Ascending aorta (tissue), 2 donors: ENCODE results near the gene CCDC169. TPM values are rescaled to one million over a fixed set of nuclear protein-coding genes. Genes with fewer than 3 reads are reported as not detected.

Source experiments
- DNase-seq, 2 donors: peaks; one replicate each; pipeline ENCODE4 v3.0.0-alpha.2; 2019; ENCODE audit warnings: low spot score in 2 of 2
- H3K27ac ChIP-seq, 2 donors: fragments of 200-600 bp; sonication (generic); one replicate each; pipeline ENCODE4 v1.5.1; 2016 to 2017; ENCODE audit warnings: mild to moderate bottlenecking in 1 of 2
- H3K27me3 ChIP-seq: fragments of 200-600 bp; sonication (generic); one replicate; pipeline ENCODE4 v1.5.1; 2017
- H3K36me3 ChIP-seq, 2 donors: fragments of 200-600 bp; sonication (generic); one replicate each; pipeline ENCODE4 v1.5.1; 2016
- H3K4me1 ChIP-seq, 2 donors: fragments of 200-600 bp; sonication (generic); one replicate each; pipeline ENCODE4 v1.5.1; 2016 to 2017; ENCODE audit warnings: mild to moderate bottlenecking in 1 of 2
- H3K4me3 ChIP-seq, 2 donors: fragments of 200-600 bp; sonication (generic); one replicate each; pipeline ENCODE4 v1.5.1; 2016 to 2017; ENCODE audit warnings: mild to moderate bottlenecking in 1 of 2
- H3K9me3 ChIP-seq, 2 donors: fragments of 200-600 bp; sonication (generic); one replicate each; pipeline ENCODE4 v1.5.1; 2016
- CTCF ChIP-seq, 3 experiments: fragments of 200-600 bp in 2 of 3; fragments of 450-650 bp in 1 of 3; sonication (generic) in 2 of 3; IDR thresholded peaks; one replicate each; pipeline ENCODE4 v1.5.1; 2016 to 2019; ENCODE audit warnings: antibody characterized with exemption in 3 of 3, mild to moderate bottlenecking in 1 of 3, moderate library complexity in 1 of 3
- intact Hi-C: fragments of 100-400 bp; cut with DNase I; formaldehyde crosslinking; loops from one replicate; pipeline ENCODE4 v1.15.1; 2023
- total RNA-seq: library from RNA; depleted of rRNA; stranded (reverse); fragments of >200 nt; gene quantifications from one replicate; pipeline ENCODE4 v1.1.0, GENCODE V29; 2016

Gene CCDC169
- total RNA-seq, 1 donor from 2014 or later, result 4.7 TPM

DNA sequence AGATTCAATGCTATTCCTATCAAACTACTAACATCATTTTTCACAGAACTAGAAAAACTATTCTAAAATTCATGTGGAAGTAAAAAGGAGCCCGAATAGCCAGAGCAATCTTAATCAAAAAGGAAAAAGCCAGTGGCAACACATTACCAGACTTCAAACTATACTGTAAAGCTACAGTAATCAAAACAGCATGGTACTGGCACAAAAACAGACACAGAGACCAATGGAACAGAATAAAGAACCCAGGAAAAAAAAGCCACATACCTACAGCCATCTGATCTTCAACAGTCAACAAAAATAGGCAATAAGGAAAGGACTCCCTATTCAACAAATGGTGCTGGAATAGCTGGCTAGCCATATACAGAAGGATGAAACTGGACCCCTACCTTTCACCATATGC, 72.9 kb downstream of the CCDC169 start:
- Histone ChIP-seq H3K27ac (no peak overlapping the region), H3K4me3 (no peak overlapping the region), H3K9me3 (peaks cover 0 to 12% of the 10 kb centered on the region in 2 donors), H3K4me1 (no peaks in the 10 kb centered on the region), H3K27me3 (no peaks in the 10 kb centered on the region), H3K36me3 (no peaks in the 10 kb centered on the region)
- intact Hi-C loops, result no loop called here
- no peak for DNase-seq
- no peak for TF ChIP-seq CTCF (IDR thresholded peaks at IDR 0.05)

- Histone ChIP-seq H3K4me1 (no peaks in the 10 kb centered on the region), H3K27ac (no peak overlapping the region), H3K4me3 (no peak overlapping the region), H3K9me3 (peaks cover 0 to 10% of the 10 kb centered on the region in 2 donors), H3K27me3 (no peaks in the 10 kb centered on the region), H3K36me3 (no peaks in the 10 kb centered on the region)
- no peak for DNase-seq
- intact Hi-C loops, result no loop called here
- TF ChIP-seq CTCF (IDR thresholded peaks at IDR 0.05), result no peak
Measured at GRCh38 chr13:36219883-36220282, 77.7 kb downstream of the CCDC169 start.

DNA sequence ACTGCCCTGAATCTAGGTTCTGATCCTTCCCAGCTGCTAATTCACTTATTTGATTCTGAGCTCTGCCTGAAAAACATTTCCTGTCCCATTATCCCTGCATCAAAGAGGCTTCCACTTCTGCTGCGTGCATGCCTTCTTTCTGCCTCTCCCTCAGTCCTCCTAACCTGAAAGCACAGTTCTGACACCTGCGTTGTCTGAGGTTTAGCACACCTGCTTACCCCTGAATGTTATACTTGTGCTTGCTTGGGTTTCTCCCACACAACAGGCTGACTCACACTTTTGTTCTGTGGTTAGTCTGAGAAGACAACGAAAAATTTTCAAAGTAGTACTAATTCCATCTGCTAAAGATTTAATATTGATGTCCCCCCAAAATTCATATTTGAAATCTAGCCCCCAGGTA, 80.2 kb downstream of the CCDC169 start:
- no peak overlapping the region for H3K27ac ChIP-seq
- no peak for DNase-seq
- no peaks in the 10 kb centered on the region for H3K9me3 ChIP-seq
- no peaks in the 10 kb centered on the region for H3K36me3 ChIP-seq
- no peak overlapping the region for H3K4me3 ChIP-seq
- no peaks in the 10 kb centered on the region for H3K27me3 ChIP-seq
- H3K4me1 ChIP-seq, result no peaks in the 10 kb centered on the region
- TF ChIP-seq CTCF (IDR thresholded peaks at IDR 0.05), result no peak
- intact Hi-C loops, result no loop called here

GRCh38 chr13:36214163-36214921, 83.3 kb downstream of the CCDC169 start, which contains the start of gene SOHLH2:
Gene SOHLH2 (minus strand): TSS chr13:36214556. CDS start chr13:36214526, 30 bp downstream.
- TF ChIP-seq CTCF (IDR thresholded peaks at IDR 0.05), result no peak
- intact Hi-C loops, result no loop called here
- no peak within 1 kb of the TSS for H3K4me3 ChIP-seq
- no peaks in the 10 kb centered on the region for H3K9me3 ChIP-seq
- H3K36me3 ChIP-seq, result no peaks in the 10 kb centered on the region
- no peaks in the 10 kb centered on the region for H3K4me1 ChIP-seq
- DNase-seq, result no peak
- H3K27me3 ChIP-seq, result no peaks in the 10 kb centered on the region
- no peak within 1 kb of the TSS for H3K27ac ChIP-seq

DNA sequence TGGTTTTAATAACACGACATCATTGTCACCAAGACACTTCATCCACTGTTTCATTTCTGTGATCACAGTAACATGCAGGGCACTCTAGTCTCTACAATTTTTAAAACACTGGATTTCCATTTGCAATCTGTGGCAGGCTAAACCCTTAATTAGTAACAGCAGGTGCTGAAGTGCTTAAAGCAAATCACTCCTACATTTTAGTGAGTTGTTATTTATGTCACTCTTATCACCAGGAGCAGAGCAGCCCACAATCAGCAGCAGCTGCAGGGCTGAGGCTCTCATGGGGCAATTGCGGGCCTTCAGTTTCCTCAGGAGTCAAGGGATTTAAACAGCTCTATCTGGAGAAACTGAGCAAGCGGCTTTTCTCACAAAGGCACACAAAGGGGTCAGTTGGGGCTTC, 84.8 kb downstream of the CCDC169 start:
- Histone ChIP-seq H3K27me3 (no peaks in the 10 kb centered on the region), H3K4me3 (no peak overlapping the region), H3K27ac (no peak overlapping the region), H3K4me1 (no peaks in the 10 kb centered on the region), H3K9me3 (no peaks in the 10 kb centered on the region), H3K36me3 (no peaks in the 10 kb centered on the region)
- no peak for TF ChIP-seq CTCF (IDR thresholded peaks at IDR 0.05)
- no peak for DNase-seq
- intact Hi-C loops, result no loop called here
